Measurements from ENCODE around the gene PLA2G4E. TPM values are rescaled to one million over a fixed set of nuclear protein-coding genes. Genes with fewer than 3 reads are reported as not detected.

PLA2G4E gene
- total RNA-seq, 1 experiment from 2014 or later = not detected

- TF ChIP-seq SIN3A (IDR thresholded peaks at IDR 0.05; ENCODE audit: borderline replicate concordance, insufficient read depth, low read depth, low read length) (no peak), POLR2AphosphoS5 (IDR thresholded peaks at IDR 0.05; ENCODE audit: low read depth, low read length) (no peak), TCF7L2 (IDR thresholded peaks at IDR 0.05; ENCODE audit: low read depth, low read length) (no peak)
- TF ChIP-seq, protein P1, sequence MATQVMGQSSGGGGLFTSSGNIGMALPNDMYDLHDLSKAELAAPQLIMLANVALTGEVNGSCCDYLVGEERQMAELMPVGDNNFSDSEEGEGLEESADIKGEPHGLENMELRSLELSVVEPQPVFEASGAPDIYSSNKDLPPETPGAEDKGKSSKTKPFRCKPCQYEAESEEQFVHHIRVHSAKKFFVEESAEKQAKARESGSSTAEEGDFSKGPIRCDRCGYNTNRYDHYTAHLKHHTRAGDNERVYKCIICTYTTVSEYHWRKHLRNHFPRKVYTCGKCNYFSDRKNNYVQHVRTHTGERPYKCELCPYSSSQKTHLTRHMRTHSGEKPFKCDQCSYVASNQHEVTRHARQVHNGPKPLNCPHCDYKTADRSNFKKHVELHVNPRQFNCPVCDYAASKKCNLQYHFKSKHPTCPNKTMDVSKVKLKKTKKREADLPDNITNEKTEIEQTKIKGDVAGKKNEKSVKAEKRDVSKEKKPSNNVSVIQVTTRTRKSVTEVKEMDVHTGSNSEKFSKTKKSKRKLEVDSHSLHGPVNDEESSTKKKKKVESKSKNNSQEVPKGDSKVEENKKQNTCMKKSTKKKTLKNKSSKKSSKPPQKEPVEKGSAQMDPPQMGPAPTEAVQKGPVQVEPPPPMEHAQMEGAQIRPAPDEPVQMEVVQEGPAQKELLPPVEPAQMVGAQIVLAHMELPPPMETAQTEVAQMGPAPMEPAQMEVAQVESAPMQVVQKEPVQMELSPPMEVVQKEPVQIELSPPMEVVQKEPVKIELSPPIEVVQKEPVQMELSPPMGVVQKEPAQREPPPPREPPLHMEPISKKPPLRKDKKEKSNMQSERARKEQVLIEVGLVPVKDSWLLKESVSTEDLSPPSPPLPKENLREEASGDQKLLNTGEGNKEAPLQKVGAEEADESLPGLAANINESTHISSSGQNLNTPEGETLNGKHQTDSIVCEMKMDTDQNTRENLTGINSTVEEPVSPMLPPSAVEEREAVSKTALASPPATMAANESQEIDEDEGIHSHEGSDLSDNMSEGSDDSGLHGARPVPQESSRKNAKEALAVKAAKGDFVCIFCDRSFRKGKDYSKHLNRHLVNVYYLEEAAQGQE (IDR thresholded peaks at IDR 0.05; ENCODE audit: insufficient read depth in 1 of 2, low read depth in 2 of 2, low read length in 1 of 2) = no peak
- TF ChIP-seq, protein P2, sequence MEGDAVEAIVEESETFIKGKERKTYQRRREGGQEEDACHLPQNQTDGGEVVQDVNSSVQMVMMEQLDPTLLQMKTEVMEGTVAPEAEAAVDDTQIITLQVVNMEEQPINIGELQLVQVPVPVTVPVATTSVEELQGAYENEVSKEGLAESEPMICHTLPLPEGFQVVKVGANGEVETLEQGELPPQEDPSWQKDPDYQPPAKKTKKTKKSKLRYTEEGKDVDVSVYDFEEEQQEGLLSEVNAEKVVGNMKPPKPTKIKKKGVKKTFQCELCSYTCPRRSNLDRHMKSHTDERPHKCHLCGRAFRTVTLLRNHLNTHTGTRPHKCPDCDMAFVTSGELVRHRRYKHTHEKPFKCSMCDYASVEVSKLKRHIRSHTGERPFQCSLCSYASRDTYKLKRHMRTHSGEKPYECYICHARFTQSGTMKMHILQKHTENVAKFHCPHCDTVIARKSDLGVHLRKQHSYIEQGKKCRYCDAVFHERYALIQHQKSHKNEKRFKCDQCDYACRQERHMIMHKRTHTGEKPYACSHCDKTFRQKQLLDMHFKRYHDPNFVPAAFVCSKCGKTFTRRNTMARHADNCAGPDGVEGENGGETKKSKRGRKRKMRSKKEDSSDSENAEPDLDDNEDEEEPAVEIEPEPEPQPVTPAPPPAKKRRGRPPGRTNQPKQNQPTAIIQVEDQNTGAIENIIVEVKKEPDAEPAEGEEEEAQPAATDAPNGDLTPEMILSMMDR (IDR thresholded peaks at IDR 0.05) = no peak
- intact Hi-C loops (cut with micrococcal nuclease; ENCODE audit: unreplicated experiment) (no loop called here), in situ Hi-C loops (cut with HindIII; ENCODE audit: low pct_unique_long_range_greater_than_20kb, low sequenced_read_pairs) (no loop called here)
- H3K4me3 ChIP-seq (ENCODE audit: low read depth in 2 of 2, low read length in 2 of 2) = no peak overlapping the region
- POLR2A ChIA-PET = no interaction called here
- H3K36me3 ChIP-seq (ENCODE audit: control insufficient read depth, insufficient read depth, low read length) = no peaks in the 10 kb centered on the region
- CTCF ChIA-PET = no interaction called here
- no peaks in the 10 kb centered on the region for H3K9me3 ChIP-seq (ENCODE audit: control insufficient read depth, insufficient read depth, low read depth, low read length)
- H3K27me3 ChIP-seq (ENCODE audit: control insufficient read depth, insufficient read depth, low read length) = peaks cover 3% of the 10 kb centered on the region; the same call in 1 of the 2 replicates
- DNase-seq (ENCODE audit: low read depth, low spot score) = no peak
- H3K27ac ChIP-seq (ENCODE audit: low read length) = no peak overlapping the region
- H3K4me1 ChIP-seq (ENCODE audit: control insufficient read depth, insufficient read depth, low read length) = no peaks in the 10 kb centered on the region
- ATAC-seq = no peak
- BruUV-seq (replicated peaks) = no TSS peak
These were observed 13.5 kb downstream of the PLA2G4E start for GRCh38 chr15:42007386-42007785.

DNA sequence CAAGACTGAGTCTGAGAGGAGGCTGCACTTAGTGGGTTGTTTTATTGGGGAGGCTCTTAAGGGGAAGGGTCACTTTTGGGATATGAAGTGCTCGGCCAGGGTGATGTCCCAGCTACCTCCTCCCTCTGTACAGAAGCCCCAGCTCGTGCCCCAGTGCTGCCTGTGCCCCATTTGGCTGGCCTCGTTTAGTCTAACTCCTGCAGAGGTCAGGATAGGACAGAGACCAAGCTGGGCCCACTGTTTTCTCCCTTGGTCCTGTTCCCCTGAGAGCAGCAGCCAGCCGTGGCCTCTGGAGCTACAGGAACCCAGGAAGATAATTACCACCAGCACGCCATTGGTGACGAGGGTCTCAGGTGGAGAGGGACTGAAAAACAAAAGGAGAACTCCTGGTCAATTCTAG lies 18.5 kb downstream of the PLA2G4E start:
- Histone ChIP-seq H3K4me3 (ENCODE audit: low read depth in 2 of 2, low read length in 2 of 2) (no peak overlapping the region), H3K27ac (ENCODE audit: low read length) (no peak overlapping the region), H3K4me1 (ENCODE audit: control insufficient read depth, insufficient read depth, low read length) (no peaks in the 10 kb centered on the region), H3K9me3 (ENCODE audit: control insufficient read depth, insufficient read depth, low read depth, low read length) (no peaks in the 10 kb centered on the region), H3K36me3 (ENCODE audit: control insufficient read depth, insufficient read depth, low read length) (no peaks in the 10 kb centered on the region), H3K27me3 (ENCODE audit: control insufficient read depth, insufficient read depth, low read length) (peaks cover 3% of the 10 kb centered on the region)
- CTCF ChIA-PET = no interaction called here
- ATAC-seq = no peak
- in situ Hi-C loops (cut with HindIII; ENCODE audit: low pct_unique_long_range_greater_than_20kb, low sequenced_read_pairs) = no loop called here
- no TSS peak for BruUV-seq (replicated peaks)
- intact Hi-C loops (cut with micrococcal nuclease; ENCODE audit: unreplicated experiment) = no loop called here
- POLR2A ChIA-PET = interaction anchor here (0.6 kb wide), 1 partner anchor 39 kb away, joined by 12 read pairs; no protein-coding TSS in a partner anchor
- TF ChIP-seq POLR2AphosphoS5 (IDR thresholded peaks at IDR 0.05; ENCODE audit: low read depth, low read length) (no peak), SIN3A (IDR thresholded peaks at IDR 0.05; ENCODE audit: borderline replicate concordance, insufficient read depth, low read depth, low read length) (no peak), TCF7L2 (IDR thresholded peaks at IDR 0.05; ENCODE audit: low read depth, low read length) (no peak)
- TF ChIP-seq, protein P1 (IDR thresholded peaks at IDR 0.05; ENCODE audit: insufficient read depth in 1 of 2, low read depth in 2 of 2, low read length in 1 of 2) = no peak
- TF ChIP-seq, protein P2 (IDR thresholded peaks at IDR 0.05) = no peak
- no peak for DNase-seq (ENCODE audit: low read depth, low spot score)
